K562 (cell line): Measurements from ENCODE around the gene NDUFC2. TPM values are rescaled to one million over a fixed set of nuclear protein-coding genes. Genes with fewer than 3 reads are reported as not detected.

Experiments
- AFF4 ChIP-seq: sonication (generic); formaldehyde crosslinking; IDR thresholded peaks from 2 replicates; pipeline ENCODE4 v1.8.0; 2023; ENCODE audit warnings: mild to moderate bottlenecking, missing genetic modification reagents
- ASH1L ChIP-seq: fragments of 450-650 bp; IDR thresholded peaks from 2 replicates; pipeline ENCODE4 v1.6.1; 2018; ENCODE audit warnings: borderline replicate concordance, mild to moderate bottlenecking, low read depth; ENCODE audit not compliant: partially characterized antibody
- CTBP1 ChIP-seq: fragments of 450-650 bp; IDR thresholded peaks from 2 replicates; pipeline ENCODE4 v1.6.1; 2016; ENCODE audit warnings: borderline replicate concordance
- DLX4 ChIP-seq: fragments of 250-450 bp; sonication (Bioruptor Pico); IDR thresholded peaks from 2 replicates; pipeline ENCODE4 v1.6.1; 2021; ENCODE audit warnings: mild to moderate bottlenecking
- ELF2 ChIP-seq: fragments of 250-450 bp; sonication (Bioruptor Pico); IDR thresholded peaks from 2 replicates; pipeline ENCODE4 v1.5.0; 2021; ENCODE audit warnings: mild to moderate bottlenecking
- FIP1L1 ChIP-seq: fragments of 200-400 bp; formaldehyde crosslinking; IDR thresholded peaks from 2 replicates; pipeline ENCODE4 v1.6.1; 2018; ENCODE audit warnings: mild to moderate bottlenecking, low read depth, low read length; ENCODE audit not compliant: poor library complexity, severe bottlenecking
- GABPB1 ChIP-seq: sonication (generic); formaldehyde crosslinking; IDR thresholded peaks from 2 replicates; pipeline ENCODE4 v1.8.0; 2022; ENCODE audit warnings: mild to moderate bottlenecking, missing genetic modification reagents
- HIVEP1 ChIP-seq: fragments of 250-450 bp; sonication (Bioruptor Pico); IDR thresholded peaks from 2 replicates; pipeline ENCODE4 v1.4.0; 2020; ENCODE audit warnings: mild to moderate bottlenecking
- KLF1 ChIP-seq: fragments of 450-650 bp; IDR thresholded peaks from 2 replicates; pipeline ENCODE4 v1.6.1; 2016; ENCODE audit warnings: missing genetic modification characterization, missing compliant biosample characterization
- KLF16 ChIP-seq: IDR thresholded peaks from 2 replicates; pipeline ENCODE4 v1.6.1; 2016; ENCODE audit warnings: antibody characterized with exemption
- MAFF ChIP-seq: IDR thresholded peaks from 2 replicates; pipeline ENCODE4 v1.6.1; 2012; ENCODE audit warnings: low read length, improper control_type of control experiment
- NFRKB ChIP-seq: fragments of 450-650 bp; IDR thresholded peaks from 2 replicates; pipeline ENCODE4 v1.6.1; 2016; ENCODE audit warnings: low read depth
- NUFIP1 ChIP-seq: fragments of 450-650 bp; IDR thresholded peaks from 2 replicates; pipeline ENCODE4 v1.6.1; 2018; ENCODE audit not compliant: partially characterized antibody
- PCBP2 ChIP-seq: fragments of 200-400 bp; formaldehyde crosslinking; IDR thresholded peaks from 2 replicates; pipeline ENCODE4 v1.6.1; 2018; ENCODE audit warnings: low read length, low read depth, mild to moderate bottlenecking, moderate library complexity; ENCODE audit not compliant: poor library complexity, severe bottlenecking
- PHF8 ChIP-seq: fragments of 200-600 bp; sonication (generic); IDR thresholded peaks from 2 replicates; pipeline ENCODE4 v1.6.1; 2012; ENCODE audit warnings: mixed run types, mild to moderate bottlenecking, inconsistent platforms, low read length, moderate library complexity, borderline replicate concordance
- RCOR1 ChIP-seq, 2 experiments: IDR thresholded peaks; 2 replicates each; pipeline ENCODE4 v1.6.1; 2012; ENCODE audit warnings: low read depth in 2 of 2, low read length in 2 of 2, borderline replicate concordance in 1 of 2, improper control_type of control experiment in 1 of 2
- SMARCA5 ChIP-seq: fragments of 450-650 bp; IDR thresholded peaks from 2 replicates; pipeline ENCODE4 v1.6.1; 2016
- SRF ChIP-seq, 2 experiments: fragments of 250-450, 450-650 bp in 1 of 2; sonication (Bioruptor Pico) in 1 of 2; sonication (generic) in 1 of 2; formaldehyde crosslinking; IDR thresholded peaks; 2 replicates each; pipeline versions ENCODE4 v1.5.0 to v1.5.1; 2020 to 2022; ENCODE audit warnings: mild to moderate bottlenecking in 1 of 2, missing genetic modification reagents in 1 of 2
- ZBTB1 ChIP-seq: sonication (generic); formaldehyde crosslinking; IDR thresholded peaks from 2 replicates; pipeline ENCODE4 v1.8.1; 2023; ENCODE audit warnings: missing genetic modification reagents, low read depth, mild to moderate bottlenecking, borderline replicate concordance
- ZNF263 ChIP-seq: sonication (generic); formaldehyde crosslinking; IDR thresholded peaks from 2 replicates; pipeline ENCODE4 v1.8.0; 2022; ENCODE audit warnings: mild to moderate bottlenecking, missing genetic modification reagents, borderline replicate concordance
- ZNF561 ChIP-seq: fragments of 450-650 bp; formaldehyde crosslinking; conservative IDR thresholded peaks from 2 replicates; pipeline ENCODE4 v1.4.0; 2020; ENCODE audit warnings: mild to moderate bottlenecking, moderate library complexity
- ZNF778 ChIP-seq: fragments of 450-650 bp; formaldehyde crosslinking; IDR thresholded peaks from 2 replicates; pipeline ENCODE4 v1.4.0; 2020; ENCODE audit warnings: mild to moderate bottlenecking, moderate library complexity
- polyA plus RNA-seq, 8 experiments: library from polyadenylated mRNA; depleted of rRNA in 4 of 8; stranded (reverse) in 5 of 8; unstranded in 3 of 8; fragments of >200 nt; fragmentation: Nextera tagmentation in 2 of 8; fragmentation: Illumina TruSeq in 1 of 8; extraction: Ambion mirVana in 2 of 8; extraction: Trizol in 1 of 8; gene quantifications; 2 replicates each; pipeline versions ENCODE4 v1.2.1 to v1.2.3, GENCODE V29; 2011 to 2014; ENCODE audit warnings: inconsistent platforms in 1 of 8, missing spikeins in 1 of 8
- total RNA-seq, 7 experiments: library from RNA; depleted of rRNA in 6 of 7; stranded (reverse); fragments of >200 nt in 6 of 7; fragmentation: Illumina TruSeq in 2 of 7; extraction: Trizol in 2 of 7; gene quantifications; 2 replicates each; pipeline versions ENCODE4 v1.2.1 to v1.2.3, GENCODE V29; 2011 to 2021; ENCODE audit warnings: low replicate concordance in 1 of 7

NDUFC2 gene
- total and polyA plus RNA-seq, 9 of the 15 experiments (the other 6 are each of a cell fraction or from before 2014, with no cell fraction given) = 168 to 1,119 (median 442) TPM

DNA sequence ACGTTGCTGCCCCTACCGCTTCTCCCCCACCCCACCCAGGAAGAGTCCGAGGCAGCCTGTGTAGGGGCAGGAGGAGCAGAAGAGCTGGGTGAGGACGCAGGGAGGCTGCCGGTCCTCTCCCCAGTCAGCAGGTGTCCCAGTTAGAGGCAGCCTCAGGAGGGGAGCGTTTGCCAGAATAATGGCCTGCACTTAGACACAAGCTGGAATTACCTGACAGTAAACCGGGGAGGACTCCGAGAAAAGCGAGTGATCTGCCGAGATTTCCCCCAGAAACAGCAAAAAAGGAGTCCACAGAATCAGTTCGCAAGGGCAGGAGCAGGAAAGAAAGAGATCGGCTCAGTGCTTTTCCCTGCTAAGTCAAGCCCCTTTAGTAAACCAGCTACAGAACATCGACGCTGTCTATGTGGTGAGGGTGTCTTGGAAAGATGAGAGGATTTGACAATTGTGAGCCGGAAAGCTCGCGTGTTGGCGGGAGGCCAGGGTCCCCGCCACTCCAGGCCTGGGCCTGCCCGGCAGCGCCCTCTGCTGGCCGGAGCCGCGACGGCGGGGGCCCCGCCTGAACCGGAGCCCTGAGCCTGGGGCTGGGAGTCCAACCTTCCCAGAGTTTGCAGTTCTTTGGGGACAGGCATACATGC lies 33.7 kb downstream of the NDUFC2 start (continued):
- TF ChIP-seq NUFIP1 = no peak
- no peak for TF ChIP-seq ZNF561 (CRISPR knock-in tag)
- peak in 1 of 2 experiments; percentile 43; a peak in 1 of 4 replicates for TF ChIP-seq RCOR1 (IDR thresholded peaks at IDR 0.05; ENCODE audit: borderline replicate concordance in 1 of 2, low read depth in 2 of 2, low read length in 2 of 2)
- no peak for TF ChIP-seq PHF8
- peak; percentile 62; the same call in 1 of the 2 replicates for TF ChIP-seq ZNF263 (CRISPR knock-in tag)
- TF ChIP-seq SRF (CRISPR knock-in tag; IDR thresholded peaks at IDR 0.05) = 0 out of 4 replicates have a peak, but pooled peaks of 1 of the 2 experiments have one; percentile 26
- no peak for TF ChIP-seq GABPB1 (CRISPR knock-in tag)
- no peak for TF ChIP-seq HIVEP1 (CRISPR knock-in tag)
- TF ChIP-seq PCBP2 = no peak
- TF ChIP-seq FIP1L1 = no peak
- TF ChIP-seq KLF1 = no peak
- no peak for TF ChIP-seq AFF4 (CRISPR knock-in tag)
- no peak for TF ChIP-seq ZNF778 (CRISPR knock-in tag)
- no peak for TF ChIP-seq NFRKB
- TF ChIP-seq ELF2 (CRISPR knock-in tag) = no peak
- TF ChIP-seq SMARCA5 = no peak
- no peak for TF ChIP-seq MAFF
- no peak for TF ChIP-seq DLX4 (CRISPR knock-in tag)
- TF ChIP-seq ASH1L = no peak
- TF ChIP-seq ZBTB1 (CRISPR knock-in tag) = no peak
- TF ChIP-seq KLF16 = no peak
- peak; percentile 75; the same call in 1 of the 2 replicates for TF ChIP-seq CTBP1
